ENCODE results near the gene TEP1. TPM values are rescaled to one million over a fixed set of nuclear protein-coding genes. Genes with fewer than 3 reads are reported as not detected.

The TEP1 gene
- total and polyA plus RNA-seq, 2 of the 8 experiments (the other 6 are each of a cell fraction or from before 2014, with no cell fraction given), result 6.9 to 10.7 TPM

- H2AK5ac ChIP-seq (ENCODE audit: low read depth, low read length), result no peak overlapping the region
- WGBS, 2 experiments (ENCODE audit: extremely low coverage in 1 of 2, insufficient coverage in 1 of 2, insufficient read length in 1 of 2, insufficient replicate concordance in 2 of 2, low coverage in 1 of 2, low lambda C conversion rate in 2 of 2, missing lambda C conversion rate in 1 of 2), result 82% methylated on average over 2 of the region's 2 CpGs; no CpG with 5 or more reads in 1 of the 2 experiments
- H3K79me1 ChIP-seq (ENCODE audit: low read depth, low read length), result 0 out of 2 replicates have a peak, but pooled peaks cover under 1% of the 10 kb centered on the region
- no peaks in the 10 kb centered on the region for H4K20me1 ChIP-seq (replicated peaks in 1 of 2; ENCODE audit: control insufficient read depth in 1 of 2, insufficient read depth in 2 of 2, low read length in 2 of 2)
- DNase-seq (ENCODE audit: low read depth in 1 of 2, low spot score in 2 of 2) (no peak), FAIRE-seq (no peak)
- H3K79me2 ChIP-seq (ENCODE audit: control insufficient read depth in 1 of 2, insufficient read depth in 2 of 2, low read length in 2 of 2), result no peaks in the 10 kb centered on the region; a peak in 1 of 4 replicates
- H3K36me3 ChIP-seq (ENCODE audit: control insufficient read depth in 2 of 4, insufficient read depth in 4 of 4, low read length in 3 of 4), result no peaks in the 10 kb centered on the region
- no peak overlapping the region for H3K4ac ChIP-seq (replicated peaks; ENCODE audit: insufficient read length, low read depth, low read length)
- H3K56ac ChIP-seq (replicated peaks; ENCODE audit: insufficient read length, low read depth, low read length), result no peak overlapping the region
- no peak overlapping the region for H2BK120ac ChIP-seq (replicated peaks; ENCODE audit: low read depth, low read length)
- ChIA-PET POLR2A (ENCODE audit: partially characterized antibody) (interaction anchor here (0.9 to 3.4 kb wide), 4 partner anchors 39 to 73 kb away, joined by 3 to 23 read pairs (median 6); partner anchors contain the start of genes APEX1, OSGEP, PARP2 and PNP), CTCF (ENCODE audit: partially characterized antibody) (interaction anchor here (0.7 to 3.7 kb wide), 29 partner anchors 8 to 579 kb away, joined by 3 to 35 read pairs (median 5); partner anchors contain the start of genes APEX1, KLHL33 and PNP)
- H2AFZ ChIP-seq (ENCODE audit: low read length), result no peak overlapping the region
- H2BK20ac ChIP-seq (ENCODE audit: low read length), result 0 out of 2 replicates have a peak overlapping the region, but pooled peaks have one; percentile 61
- peaks cover 0 to 6% (median 4%) of the 10 kb centered on the region in 4 experiments; a peak in 3 of 7 replicates for H3K4me1 ChIP-seq (replicated peaks in 1 of 4; ENCODE audit: control insufficient read depth in 3 of 4, insufficient read depth in 4 of 4, low read length in 3 of 4)
- H3K9ac ChIP-seq (replicated peaks in 1 of 4; ENCODE audit: extremely low read depth in 1 of 4, low read depth in 3 of 4, low read length in 3 of 4), result no peak overlapping the region
- H3K9me3 ChIP-seq (ENCODE audit: insufficient read depth in 2 of 2, low read depth in 1 of 2, low read length in 1 of 2), result no peaks in the 10 kb centered on the region
- no peak overlapping the region for H2BK15ac ChIP-seq (ENCODE audit: low read length)
- no peak for TF ChIP-seq BCL11A (IDR thresholded peaks at IDR 0.05; ENCODE audit: low read depth in 2 of 2, low read length in 2 of 2)
- TF ChIP-seq YY1 (IDR thresholded peaks at IDR 0.05; ENCODE audit: low read depth, low read length), result no peak
- no peak for TF ChIP-seq RFX5 (IDR thresholded peaks at IDR 0.05; ENCODE audit: borderline replicate concordance, low read depth, low read length)
- no peak for TF ChIP-seq SIN3A (conservative IDR thresholded peaks at IDR 0.05 in 1 of 2, IDR thresholded peaks at IDR 0.05 in 1 of 2; ENCODE audit: low read depth in 1 of 2, low read length in 2 of 2)
- no peak for TF ChIP-seq ASH2L (IDR thresholded peaks at IDR 0.05; ENCODE audit: low read length)
- TF ChIP-seq CHD2 (IDR thresholded peaks at IDR 0.05; ENCODE audit: low read length), result no peak
- TF ChIP-seq BRCA1 (IDR thresholded peaks at IDR 0.05; ENCODE audit: low read depth, low read length), result no peak
- no peak for TF ChIP-seq ZNF274 (IDR thresholded peaks at IDR 0.05; ENCODE audit: borderline replicate concordance, extremely low read depth, low read length)
- no peak for TF ChIP-seq SP2 (IDR thresholded peaks at IDR 0.05; ENCODE audit: low read length)
- no peak overlapping the region for H3K14ac ChIP-seq (ENCODE audit: insufficient read length)
- no peak overlapping the region for H3K27ac ChIP-seq (ENCODE audit: low read depth, low read length)
- H3K23me2 ChIP-seq (ENCODE audit: low read depth, low read length), result peaks cover 7% of the 10 kb centered on the region
- no peak overlapping the region for H4K91ac ChIP-seq (replicated peaks; ENCODE audit: insufficient read length, low read length)
- H3K4me3 ChIP-seq (ENCODE audit: extremely low read depth in 1 of 4, insufficient read depth in 2 of 4, low read depth in 3 of 4, low read length in 4 of 4), result no peak overlapping the region
- no peak overlapping the region for H2BK12ac ChIP-seq (ENCODE audit: low read depth, low read length)
- no peak overlapping the region for H4K5ac ChIP-seq (ENCODE audit: insufficient read length, low read depth, low read length)
- no peak overlapping the region for H3K18ac ChIP-seq (ENCODE audit: extremely low read depth, low read length)
- H3K23ac ChIP-seq (ENCODE audit: insufficient read length), result no peak overlapping the region
- H3K4me2 ChIP-seq (ENCODE audit: insufficient read depth in 1 of 2, low read depth in 2 of 2, low read length in 2 of 2), result no peak overlapping the region
- H3K27me3 ChIP-seq (replicated peaks in 1 of 4; ENCODE audit: control insufficient read depth in 3 of 4, extremely low read depth in 1 of 4, insufficient read depth in 3 of 4, low read length in 3 of 4), result no peaks in the 10 kb centered on the region
- H4K8ac ChIP-seq (ENCODE audit: extremely low read depth, insufficient read depth, low read length), result no peak overlapping the region
- H2BK5ac ChIP-seq (ENCODE audit: low read depth, low read length), result no peak overlapping the region
These were observed 2.9 kb upstream of the TEP1 start for GRCh38 chr14:20416223-20416622.
